Calu3 (cell line): ENCODE data around the gene SEPTIN1. TPM values are rescaled to one million over a fixed set of nuclear protein-coding genes. Genes with fewer than 3 reads are reported as not detected.
"Not testable (repeated sequence)": the region's sequence is repeated elsewhere in the genome, so short reads cannot be mapped to it uniquely, and the experiment has no call there.

Experiments
- BruUV-seq: library from RNA; stranded (reverse); fragments of 400-500 nt; replicated peaks from 2 replicates; lab custom pipeline; 2021; lab: Mats Ljungman, UMichigan
- CTCF ChIA-PET: fragments of 300-600 bp; sonication (Branson Sonifier 250); formaldehyde crosslinking; loops from one replicate; lab custom pipeline; 2022; ENCODE audit warnings: antibody characterized with exemption; lab: Charles Lee
- DNase-seq: peaks from one replicate; pipeline ENCODE4 v3.0.0; 2022
- H3K27ac Mint-ChIP-seq: one replicate; pipeline ENCODE4 v1.8.0; 2022; ENCODE audit warnings: mixed read lengths; ENCODE audit not compliant: unreplicated experiment
- H3K27me3 Mint-ChIP-seq: one replicate; pipeline ENCODE4 v1.8.0; 2022; ENCODE audit warnings: mixed read lengths; ENCODE audit not compliant: unreplicated experiment
- H3K36me3 Mint-ChIP-seq: one replicate; pipeline ENCODE4 v1.8.0; 2022; ENCODE audit warnings: mild to moderate bottlenecking, moderate library complexity, mixed read lengths; ENCODE audit not compliant: insufficient read depth, unreplicated experiment
- H3K4me1 Mint-ChIP-seq: one replicate; pipeline ENCODE4 v1.8.0; 2022; ENCODE audit warnings: mild to moderate bottlenecking, low read depth, mixed read lengths; ENCODE audit not compliant: unreplicated experiment
- H3K4me3 Mint-ChIP-seq: one replicate; pipeline ENCODE4 v1.8.0; 2022; ENCODE audit warnings: mild to moderate bottlenecking, low read depth, moderate library complexity, mixed read lengths; ENCODE audit not compliant: unreplicated experiment
- H3K9me3 Mint-ChIP-seq: one replicate; pipeline ENCODE4 v1.8.0; 2022; ENCODE audit warnings: low read depth, mixed read lengths; ENCODE audit not compliant: unreplicated experiment
- intact Hi-C: fragments of 100-400 bp; cut with micrococcal nuclease; formaldehyde crosslinking; loops from one replicate; pipeline ENCODE4 v1.10.0; 2022; ENCODE audit not compliant: unreplicated experiment
- total RNA-seq: library from RNA; stranded (reverse); gene quantifications from 2 replicates; pipeline ENCODE4 v1.2.3, GENCODE V29; 2022
- TF ChIP-seq, protein P1 (sequence below): fragments of 200-600 bp; IDR thresholded peaks from one replicate; pipeline ENCODE4 v1.8.0; 2022; ENCODE audit warnings: antibody characterized with exemption; ENCODE audit not compliant: unreplicated experiment

SEPTIN1 gene
- total RNA-seq, 1 experiment from 2014 or later: 1.5 TPM

DNA sequence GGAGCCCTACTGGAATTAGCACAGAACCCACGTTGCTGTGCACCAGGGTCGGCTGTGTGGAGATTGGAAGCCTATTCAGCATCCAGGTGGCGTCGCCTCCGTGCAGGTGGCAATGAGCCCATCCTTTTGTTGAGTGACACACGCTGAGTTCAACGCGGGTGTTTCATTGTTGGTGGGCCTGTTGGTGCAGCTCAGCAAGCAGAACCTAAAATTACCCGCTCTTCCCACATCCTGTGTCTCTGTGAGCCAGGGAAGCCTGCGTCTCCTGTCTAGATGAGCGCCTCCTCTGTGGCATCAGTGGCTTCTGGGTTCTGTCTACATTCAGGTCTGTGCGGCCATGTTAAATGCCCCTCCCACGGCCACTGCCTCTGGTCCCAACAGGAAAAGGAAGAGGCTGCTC, 41.7 kb downstream of the SEPTIN1 start:
- Mint-ChIP-seq H3K4me1 (peaks cover 8% of the 10 kb centered on the region), H3K36me3 (peaks cover 11% of the 10 kb centered on the region), H3K9me3 (no peaks in the 10 kb centered on the region), H3K27me3 (no peaks in the 10 kb centered on the region), H3K27ac (no peak overlapping the region), H3K4me3 (no peak overlapping the region)
- TF ChIP-seq, protein P1, sequence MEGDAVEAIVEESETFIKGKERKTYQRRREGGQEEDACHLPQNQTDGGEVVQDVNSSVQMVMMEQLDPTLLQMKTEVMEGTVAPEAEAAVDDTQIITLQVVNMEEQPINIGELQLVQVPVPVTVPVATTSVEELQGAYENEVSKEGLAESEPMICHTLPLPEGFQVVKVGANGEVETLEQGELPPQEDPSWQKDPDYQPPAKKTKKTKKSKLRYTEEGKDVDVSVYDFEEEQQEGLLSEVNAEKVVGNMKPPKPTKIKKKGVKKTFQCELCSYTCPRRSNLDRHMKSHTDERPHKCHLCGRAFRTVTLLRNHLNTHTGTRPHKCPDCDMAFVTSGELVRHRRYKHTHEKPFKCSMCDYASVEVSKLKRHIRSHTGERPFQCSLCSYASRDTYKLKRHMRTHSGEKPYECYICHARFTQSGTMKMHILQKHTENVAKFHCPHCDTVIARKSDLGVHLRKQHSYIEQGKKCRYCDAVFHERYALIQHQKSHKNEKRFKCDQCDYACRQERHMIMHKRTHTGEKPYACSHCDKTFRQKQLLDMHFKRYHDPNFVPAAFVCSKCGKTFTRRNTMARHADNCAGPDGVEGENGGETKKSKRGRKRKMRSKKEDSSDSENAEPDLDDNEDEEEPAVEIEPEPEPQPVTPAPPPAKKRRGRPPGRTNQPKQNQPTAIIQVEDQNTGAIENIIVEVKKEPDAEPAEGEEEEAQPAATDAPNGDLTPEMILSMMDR: no peak
- intact Hi-C loops: no loop called here
- DNase-seq: no peak
- BruUV-seq: no TSS peak
- CTCF ChIA-PET: interaction anchor here (0.7 kb wide), 1 partner anchor 9 kb away, joined by 3 read pairs; no protein-coding TSS in a partner anchor

- H3K27me3 Mint-ChIP-seq, CTCF ChIA-PET, H3K27ac Mint-ChIP-seq, intact Hi-C loops, BruUV-seq, DNase-seq, H3K9me3 Mint-ChIP-seq, H3K4me3 Mint-ChIP-seq: not testable (repeated sequence)
- H3K36me3 Mint-ChIP-seq: peaks cover 27% of the 10 kb centered on the region
- H3K4me1 Mint-ChIP-seq: peaks cover 10% of the 10 kb centered on the region
Measured at GRCh38 chr16:30338715-30339114, 43.6 kb downstream of the SEPTIN1 start.

- H3K9me3 Mint-ChIP-seq, intact Hi-C loops: not testable (repeated sequence)
Measured at GRCh38 chr16:30337964-30338357, 44.4 kb downstream of the SEPTIN1 start.

DNA sequence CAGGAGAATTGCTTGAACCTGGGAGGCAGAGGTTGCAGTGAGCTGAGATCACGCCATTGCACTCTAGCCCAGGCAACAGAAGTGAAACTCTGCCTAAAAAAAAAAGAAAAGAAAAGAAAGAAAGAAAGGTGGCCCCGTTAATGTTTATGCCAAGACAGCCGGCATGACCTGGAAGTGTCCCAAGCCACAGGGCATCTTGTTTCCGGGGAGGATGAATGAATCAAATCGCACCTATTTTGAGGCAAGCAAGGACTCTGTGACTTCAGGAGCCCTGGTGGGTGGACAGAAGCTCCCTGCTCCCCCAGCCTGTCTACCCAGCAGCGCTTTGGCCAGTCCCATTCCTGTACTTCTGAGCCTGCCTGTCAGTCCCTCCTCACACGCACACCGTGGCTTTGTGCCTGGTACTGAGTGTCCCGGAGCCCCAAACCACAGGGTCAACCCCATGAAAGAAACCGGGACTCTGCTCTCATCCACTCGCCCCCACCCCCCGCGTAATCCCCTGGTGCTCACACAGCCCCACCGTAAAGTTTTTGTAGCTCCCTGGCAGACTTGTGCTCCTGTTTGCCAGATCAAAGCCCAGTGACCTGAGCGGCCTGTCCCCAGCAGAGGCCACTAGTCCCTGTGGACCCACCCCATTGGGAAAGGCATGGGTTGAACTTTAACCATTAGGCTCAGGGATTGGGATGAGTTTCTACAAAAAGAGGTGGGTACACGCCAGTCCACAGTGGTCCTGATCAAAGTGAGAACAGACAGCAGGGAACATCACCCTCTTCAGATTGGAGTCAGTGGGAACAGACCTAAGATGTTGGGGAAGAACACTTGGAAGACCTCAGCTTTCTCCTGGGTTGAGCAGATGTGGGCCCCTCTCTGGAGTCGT, 46.5 kb downstream of the SEPTIN1 start:
- CTCF ChIA-PET: interaction anchor here (1.3 to 2.0 kb wide), 2 partner anchors 200 to 244 kb away, joined by 6 to 7 read pairs; partner anchors contain the start of gene TBX6
- TSS peak; percentile 62 for BruUV-seq
- DNase-seq: peak; percentile 42
- Mint-ChIP-seq H3K36me3 (peaks cover 27% of the 10 kb centered on the region), H3K27ac (peak overlapping the region; percentile 46), H3K4me3 (peak overlapping the region; percentile 94), H3K4me1 (peaks cover 10% of the 10 kb centered on the region), H3K27me3 (no peaks in the 10 kb centered on the region), H3K9me3 (no peaks in the 10 kb centered on the region)
- intact Hi-C loops: no loop called here
- TF ChIP-seq, protein P1: no peak

More at GRCh38 chr16:30337964-30338357, 44.4 kb downstream of the SEPTIN1 start:
- BruUV-seq, H3K27me3 Mint-ChIP-seq, CTCF ChIA-PET, H3K4me3 Mint-ChIP-seq, H3K27ac Mint-ChIP-seq, DNase-seq: not testable (repeated sequence)
- peaks cover 10% of the 10 kb centered on the region for H3K4me1 Mint-ChIP-seq
- H3K36me3 Mint-ChIP-seq: peaks cover 27% of the 10 kb centered on the region

GRCh38 chr16:30335028-30335597, 47.2 kb downstream of the SEPTIN1 start:
- H3K9me3 Mint-ChIP-seq, intact Hi-C loops, BruUV-seq, H3K27me3 Mint-ChIP-seq: not testable (repeated sequence)
- Mint-ChIP-seq H3K4me3 (peak overlapping the region; percentile 94), H3K4me1 (peaks cover 10% of the 10 kb centered on the region), H3K36me3 (peaks cover 27% of the 10 kb centered on the region), H3K27ac (peak overlapping the region; percentile 76)
- peak; percentile 93 for DNase-seq
- CTCF ChIA-PET: interaction anchor here (0.6 to 2.0 kb wide), 4 partner anchors 24 to 243 kb away, joined by 3 to 7 read pairs (median 4); partner anchors contain the start of gene TBX6

DNA sequence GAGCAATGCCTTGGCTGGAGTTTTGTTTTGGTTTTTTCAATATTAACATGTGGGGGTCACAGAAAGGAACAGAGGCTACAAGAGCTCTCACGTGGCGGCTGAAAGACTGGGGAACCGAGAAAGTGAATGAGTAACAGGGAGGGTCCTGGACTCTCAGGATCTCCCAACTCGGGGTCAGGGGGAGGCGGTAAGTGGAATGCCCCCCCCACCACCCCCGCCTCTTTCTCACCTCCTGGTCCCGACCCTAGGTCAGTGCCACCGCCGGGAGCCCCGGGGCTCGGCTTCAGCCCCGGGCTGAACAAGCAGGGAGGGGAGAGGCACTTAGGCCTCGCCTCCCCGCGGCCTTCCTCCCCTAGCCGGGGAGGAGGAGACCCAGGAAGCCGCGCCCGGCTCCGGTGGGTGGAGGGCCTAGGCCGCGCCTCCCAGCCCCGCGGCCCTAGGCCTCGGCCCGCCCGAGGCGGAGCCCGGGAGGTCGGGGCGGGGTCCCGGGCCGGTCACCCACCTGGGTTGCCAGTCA, 47.8 kb downstream of the SEPTIN1 start:
- BruUV-seq, intact Hi-C loops, H3K9me3 Mint-ChIP-seq, H3K27me3 Mint-ChIP-seq: not testable (repeated sequence)
- peak; percentile 92 for DNase-seq
- H3K4me3 Mint-ChIP-seq: peak overlapping the region; percentile 94
- H3K27ac Mint-ChIP-seq: peak overlapping the region; percentile 76
- peaks cover 27% of the 10 kb centered on the region for H3K36me3 Mint-ChIP-seq
- CTCF ChIA-PET: interaction anchor here (0.6 to 2.0 kb wide), 4 partner anchors 25 to 242 kb away, joined by 3 to 7 read pairs (median 4); partner anchors contain the start of gene TBX6
- peaks cover 10% of the 10 kb centered on the region for H3K4me1 Mint-ChIP-seq
